Measurements from ENCODE around the gene CLP1.

- TF ChIP-seq POLR2A (IDR thresholded peaks at IDR 0.05) = no peak
- no peak for TF ChIP-seq CTCF (IDR thresholded peaks at IDR 0.05)
These were observed 23.6 kb downstream of the CLP1 start for GRCh38 chr11:57681168-57681567.
